ENCODE data around the gene PCCA. TPM values are rescaled to one million over a fixed set of nuclear protein-coding genes. Genes with fewer than 3 reads are reported as not detected.

The PCCA gene
- total and polyA plus RNA-seq, 2 of the 13 experiments (the other 11 are each of a cell fraction or from before 2014, with no cell fraction given): 15.0 to 32.2 TPM

DNA sequence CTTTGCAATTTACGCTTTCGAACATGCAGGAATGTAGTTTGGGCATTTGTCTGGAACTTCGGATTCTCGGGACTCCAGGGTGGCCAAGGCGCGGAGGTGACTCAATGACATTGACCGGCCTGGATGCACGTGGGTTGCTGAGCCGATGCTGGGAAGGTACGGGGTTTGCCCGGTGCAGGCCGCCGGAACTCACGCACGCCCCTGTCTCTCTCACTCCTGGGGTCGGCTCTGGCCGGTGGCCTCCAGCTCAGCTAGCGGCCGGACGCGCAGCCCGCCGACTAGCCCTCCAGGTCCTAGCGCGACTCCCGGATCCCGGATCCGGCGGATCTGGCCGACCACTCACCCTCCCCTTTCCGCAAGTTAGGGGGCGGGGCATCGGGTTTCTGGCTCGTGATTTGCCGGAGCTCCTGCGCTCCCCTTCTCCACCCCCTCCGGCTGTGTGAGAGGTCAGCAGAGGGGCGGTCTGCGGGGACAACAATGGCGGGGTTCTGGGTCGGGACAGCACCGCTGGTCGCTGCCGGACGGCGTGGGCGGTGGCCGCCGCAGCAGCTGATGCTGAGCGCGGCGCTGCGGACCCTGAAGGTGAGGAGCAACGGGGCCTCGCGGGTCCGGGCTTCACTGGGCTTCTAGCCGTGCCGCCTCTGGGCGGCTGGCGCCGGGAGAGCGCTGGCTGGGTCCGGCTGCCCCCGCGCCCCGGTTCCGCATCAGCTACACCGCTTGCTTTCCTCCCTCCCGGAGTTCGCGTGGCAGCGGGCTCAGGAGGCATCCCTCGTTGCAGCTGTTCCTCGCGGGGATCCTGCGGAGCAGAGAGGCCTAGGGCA, at the start of gene PCCA (continued):
- TF ChIP-seq, protein P1, sequence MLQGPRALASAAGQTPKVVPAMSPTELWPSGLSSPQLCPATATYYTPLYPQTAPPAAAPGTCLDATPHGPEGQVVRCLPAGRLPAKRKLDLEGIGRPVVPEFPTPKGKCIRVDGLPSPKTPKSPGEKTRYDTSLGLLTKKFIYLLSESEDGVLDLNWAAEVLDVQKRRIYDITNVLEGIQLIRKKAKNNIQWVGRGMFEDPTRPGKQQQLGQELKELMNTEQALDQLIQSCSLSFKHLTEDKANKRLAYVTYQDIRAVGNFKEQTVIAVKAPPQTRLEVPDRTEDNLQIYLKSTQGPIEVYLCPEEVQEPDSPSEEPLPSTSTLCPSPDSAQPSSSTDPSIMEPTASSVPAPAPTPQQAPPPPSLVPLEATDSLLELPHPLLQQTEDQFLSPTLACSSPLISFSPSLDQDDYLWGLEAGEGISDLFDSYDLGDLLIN (CRISPR knock-in tag; IDR thresholded peaks at IDR 0.05; ENCODE audit: borderline replicate concordance): 0 out of 2 replicates have a peak, but pooled peaks have one; percentile 18
- TF ChIP-seq TARDBP (CRISPR knock-in tag; IDR thresholded peaks at IDR 0.05) (0 out of 2 replicates have a peak, but pooled peaks have one; percentile 59), ZNF468 (CRISPR knock-in tag; IDR thresholded peaks at IDR 0.05) (no peak), NR2F1 (CRISPR knock-in tag; IDR thresholded peaks at IDR 0.05) (peak; percentile 39 to 48), GATAD2A (CRISPR knock-in tag; IDR thresholded peaks at IDR 0.05) (peak; percentile 76), ZNF3 (CRISPR knock-in tag; IDR thresholded peaks at IDR 0.05) (no peak), HNF4G (IDR thresholded peaks at IDR 0.05; ENCODE audit: borderline replicate concordance, low read depth, low read length) (no peak), HNF4G (CRISPR knock-in tag; IDR thresholded peaks at IDR 0.05; ENCODE audit: borderline replicate concordance, low read depth) (no peak; the same call in 1 of the 2 replicates), HNRNPLL (IDR thresholded peaks at IDR 0.05; ENCODE audit: low read depth, low read length, poor library complexity, severe bottlenecking) (peak; percentile 96)
- TF ChIP-seq, protein P2, sequence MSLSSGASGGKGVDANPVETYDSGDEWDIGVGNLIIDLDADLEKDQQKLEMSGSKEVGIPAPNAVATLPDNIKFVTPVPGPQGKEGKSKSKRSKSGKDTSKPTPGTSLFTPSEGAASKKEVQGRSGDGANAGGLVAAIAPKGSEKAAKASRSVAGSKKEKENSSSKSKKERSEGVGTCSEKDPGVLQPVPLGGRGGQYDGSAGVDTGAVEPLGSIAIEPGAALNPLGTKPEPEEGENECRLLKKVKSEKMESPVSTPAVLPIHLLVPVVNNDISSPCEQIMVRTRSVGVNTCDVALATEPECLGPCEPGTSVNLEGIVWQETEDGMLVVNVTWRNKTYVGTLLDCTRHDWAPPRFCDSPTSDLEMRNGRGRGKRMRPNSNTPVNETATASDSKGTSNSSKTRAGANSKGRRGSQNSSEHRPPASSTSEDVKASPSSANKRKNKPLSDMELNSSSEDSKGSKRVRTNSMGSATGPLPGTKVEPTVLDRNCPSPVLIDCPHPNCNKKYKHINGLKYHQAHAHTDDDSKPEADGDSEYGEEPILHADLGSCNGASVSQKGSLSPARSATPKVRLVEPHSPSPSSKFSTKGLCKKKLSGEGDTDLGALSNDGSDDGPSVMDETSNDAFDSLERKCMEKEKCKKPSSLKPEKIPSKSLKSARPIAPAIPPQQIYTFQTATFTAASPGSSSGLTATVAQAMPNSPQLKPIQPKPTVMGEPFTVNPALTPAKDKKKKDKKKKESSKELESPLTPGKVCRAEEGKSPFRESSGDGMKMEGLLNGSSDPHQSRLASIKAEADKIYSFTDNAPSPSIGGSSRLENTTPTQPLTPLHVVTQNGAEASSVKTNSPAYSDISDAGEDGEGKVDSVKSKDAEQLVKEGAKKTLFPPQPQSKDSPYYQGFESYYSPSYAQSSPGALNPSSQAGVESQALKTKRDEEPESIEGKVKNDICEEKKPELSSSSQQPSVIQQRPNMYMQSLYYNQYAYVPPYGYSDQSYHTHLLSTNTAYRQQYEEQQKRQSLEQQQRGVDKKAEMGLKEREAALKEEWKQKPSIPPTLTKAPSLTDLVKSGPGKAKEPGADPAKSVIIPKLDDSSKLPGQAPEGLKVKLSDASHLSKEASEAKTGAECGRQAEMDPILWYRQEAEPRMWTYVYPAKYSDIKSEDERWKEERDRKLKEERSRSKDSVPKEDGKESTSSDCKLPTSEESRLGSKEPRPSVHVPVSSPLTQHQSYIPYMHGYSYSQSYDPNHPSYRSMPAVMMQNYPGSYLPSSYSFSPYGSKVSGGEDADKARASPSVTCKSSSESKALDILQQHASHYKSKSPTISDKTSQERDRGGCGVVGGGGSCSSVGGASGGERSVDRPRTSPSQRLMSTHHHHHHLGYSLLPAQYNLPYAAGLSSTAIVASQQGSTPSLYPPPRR (CRISPR knock-in tag; IDR thresholded peaks at IDR 0.05; ENCODE audit: borderline replicate concordance): peak; percentile 80
- TF ChIP-seq, protein P3, sequence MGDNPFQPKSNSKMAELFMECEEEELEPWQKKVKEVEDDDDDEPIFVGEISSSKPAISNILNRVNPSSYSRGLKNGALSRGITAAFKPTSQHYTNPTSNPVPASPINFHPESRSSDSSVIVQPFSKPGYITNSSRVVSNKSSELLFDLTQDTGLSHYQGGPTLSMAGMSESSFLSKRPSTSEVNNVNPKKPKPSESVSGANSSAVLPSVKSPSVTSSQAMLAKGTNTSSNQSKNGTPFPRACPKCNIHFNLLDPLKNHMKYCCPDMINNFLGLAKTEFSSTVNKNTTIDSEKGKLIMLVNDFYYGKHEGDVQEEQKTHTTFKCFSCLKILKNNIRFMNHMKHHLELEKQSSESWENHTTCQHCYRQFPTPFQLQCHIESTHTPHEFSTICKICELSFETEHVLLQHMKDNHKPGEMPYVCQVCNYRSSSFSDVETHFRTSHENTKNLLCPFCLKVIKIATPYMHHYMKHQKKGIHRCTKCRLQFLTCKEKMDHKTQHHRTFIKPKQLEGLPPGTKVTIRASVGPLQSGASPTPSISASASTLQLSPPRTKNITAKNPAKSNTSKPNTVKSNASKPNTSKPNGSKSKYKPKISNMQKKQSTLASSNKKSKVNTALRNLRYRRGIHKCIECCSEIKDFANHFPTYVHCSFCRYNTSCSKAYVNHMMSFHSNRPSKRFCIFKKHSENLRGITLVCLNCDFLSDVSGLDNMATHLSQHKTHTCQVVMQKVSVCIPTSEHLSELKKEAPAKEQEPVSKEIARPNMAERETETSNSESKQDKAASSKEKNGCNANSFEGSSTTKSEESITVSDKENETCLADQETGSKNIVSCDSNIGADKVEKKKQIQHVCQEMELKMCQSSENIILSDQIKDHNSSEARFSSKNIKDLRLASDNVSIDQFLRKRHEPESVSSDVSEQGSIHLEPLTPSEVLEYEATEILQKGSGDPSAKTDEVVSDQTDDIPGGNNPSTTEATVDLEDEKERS (CRISPR knock-in tag; IDR thresholded peaks at IDR 0.05): no peak
- TF ChIP-seq, protein P4, sequence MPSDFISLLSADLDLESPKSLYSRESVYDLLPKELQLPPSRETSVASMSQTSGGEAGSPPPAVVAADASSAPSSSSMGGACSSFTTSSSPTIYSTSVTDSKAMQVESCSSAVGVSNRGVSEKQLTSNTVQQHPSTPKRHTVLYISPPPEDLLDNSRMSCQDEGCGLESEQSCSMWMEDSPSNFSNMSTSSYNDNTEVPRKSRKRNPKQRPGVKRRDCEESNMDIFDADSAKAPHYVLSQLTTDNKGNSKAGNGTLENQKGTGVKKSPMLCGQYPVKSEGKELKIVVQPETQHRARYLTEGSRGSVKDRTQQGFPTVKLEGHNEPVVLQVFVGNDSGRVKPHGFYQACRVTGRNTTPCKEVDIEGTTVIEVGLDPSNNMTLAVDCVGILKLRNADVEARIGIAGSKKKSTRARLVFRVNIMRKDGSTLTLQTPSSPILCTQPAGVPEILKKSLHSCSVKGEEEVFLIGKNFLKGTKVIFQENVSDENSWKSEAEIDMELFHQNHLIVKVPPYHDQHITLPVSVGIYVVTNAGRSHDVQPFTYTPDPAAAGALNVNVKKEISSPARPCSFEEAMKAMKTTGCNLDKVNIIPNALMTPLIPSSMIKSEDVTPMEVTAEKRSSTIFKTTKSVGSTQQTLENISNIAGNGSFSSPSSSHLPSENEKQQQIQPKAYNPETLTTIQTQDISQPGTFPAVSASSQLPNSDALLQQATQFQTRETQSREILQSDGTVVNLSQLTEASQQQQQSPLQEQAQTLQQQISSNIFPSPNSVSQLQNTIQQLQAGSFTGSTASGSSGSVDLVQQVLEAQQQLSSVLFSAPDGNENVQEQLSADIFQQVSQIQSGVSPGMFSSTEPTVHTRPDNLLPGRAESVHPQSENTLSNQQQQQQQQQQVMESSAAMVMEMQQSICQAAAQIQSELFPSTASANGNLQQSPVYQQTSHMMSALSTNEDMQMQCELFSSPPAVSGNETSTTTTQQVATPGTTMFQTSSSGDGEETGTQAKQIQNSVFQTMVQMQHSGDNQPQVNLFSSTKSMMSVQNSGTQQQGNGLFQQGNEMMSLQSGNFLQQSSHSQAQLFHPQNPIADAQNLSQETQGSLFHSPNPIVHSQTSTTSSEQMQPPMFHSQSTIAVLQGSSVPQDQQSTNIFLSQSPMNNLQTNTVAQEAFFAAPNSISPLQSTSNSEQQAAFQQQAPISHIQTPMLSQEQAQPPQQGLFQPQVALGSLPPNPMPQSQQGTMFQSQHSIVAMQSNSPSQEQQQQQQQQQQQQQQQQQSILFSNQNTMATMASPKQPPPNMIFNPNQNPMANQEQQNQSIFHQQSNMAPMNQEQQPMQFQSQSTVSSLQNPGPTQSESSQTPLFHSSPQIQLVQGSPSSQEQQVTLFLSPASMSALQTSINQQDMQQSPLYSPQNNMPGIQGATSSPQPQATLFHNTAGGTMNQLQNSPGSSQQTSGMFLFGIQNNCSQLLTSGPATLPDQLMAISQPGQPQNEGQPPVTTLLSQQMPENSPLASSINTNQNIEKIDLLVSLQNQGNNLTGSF (CRISPR knock-in tag; IDR thresholded peaks at IDR 0.05): 0 out of 2 replicates have a peak, but pooled peaks have one; percentile 31
